Fibroblast of lung (primary cell): ENCODE data around the gene TWNK. TPM values are rescaled to one million over a fixed set of nuclear protein-coding genes. Genes with fewer than 3 reads are reported as not detected.

ENCODE experiments used
- DNase-seq, 2 donors: peaks; one replicate each; pipeline versions ENCODE4 v3.0.0 to v3.0.0-alpha.2; 2010; ENCODE audit warnings: low read depth in 2 of 2
- H2AFZ ChIP-seq: 2 replicates; pipeline ENCODE4 v1.5.1; 2012; ENCODE audit warnings: low read length, control low read depth, inconsistent platforms
- H3K27ac ChIP-seq: 2 replicates; pipeline ENCODE4 v1.5.1; 2011; ENCODE audit warnings: low read length, control low read depth; ENCODE audit not compliant: insufficient read depth
- H3K27me3 ChIP-seq: 2 replicates; pipeline ENCODE4 v1.5.1; 2011; ENCODE audit warnings: mild to moderate bottlenecking, low read length; ENCODE audit not compliant: control insufficient read depth, insufficient read depth
- H3K36me3 ChIP-seq: 2 replicates; pipeline ENCODE4 v1.5.1; 2011; ENCODE audit warnings: low read length; ENCODE audit not compliant: control insufficient read depth, insufficient read depth
- H3K4me1 ChIP-seq: 2 replicates; pipeline ENCODE4 v1.5.1; 2011; ENCODE audit warnings: low read length; ENCODE audit not compliant: control insufficient read depth, insufficient read depth; ENCODE audit errors: extremely low read depth
- H3K4me2 ChIP-seq: 2 replicates; pipeline ENCODE4 v1.5.1; 2011; ENCODE audit warnings: low read length, control low read depth; ENCODE audit not compliant: insufficient read depth; ENCODE audit errors: extremely low read depth
- H3K4me3 ChIP-seq, 4 experiments: fragments of 200-600 bp in 1 of 4; sonication (generic) in 1 of 4; replicated peaks in 1 of 4; 2 replicates each; pipeline ENCODE4 v1.5.1; 2011 to 2016; ENCODE audit warnings: low read length in 4 of 4, low read depth in 3 of 4, mild to moderate bottlenecking in 3 of 4, control low read depth in 2 of 4, inconsistent platforms in 1 of 4, mixed read lengths in 1 of 4; ENCODE audit not compliant: insufficient read depth in 1 of 4; ENCODE audit errors: control extremely low read depth in 1 of 4
- H3K79me2 ChIP-seq: 2 replicates; pipeline ENCODE4 v1.5.1; 2012; ENCODE audit warnings: mild to moderate bottlenecking, low read length, inconsistent platforms; ENCODE audit not compliant: control insufficient read depth, insufficient read depth
- H3K9ac ChIP-seq: 2 replicates; pipeline ENCODE4 v1.5.1; 2011; ENCODE audit warnings: mild to moderate bottlenecking, low read length, control low read depth; ENCODE audit not compliant: insufficient read depth
- H3K9me3 ChIP-seq: 2 replicates; pipeline ENCODE4 v1.5.1; 2012; ENCODE audit warnings: low read depth, low read length; ENCODE audit not compliant: control insufficient read depth, insufficient read depth
- H4K20me1 ChIP-seq: 2 replicates; pipeline ENCODE4 v1.5.1; 2011; ENCODE audit warnings: low read length; ENCODE audit not compliant: control insufficient read depth, insufficient read depth; ENCODE audit errors: extremely low read depth
- EZH2 ChIP-seq: IDR thresholded peaks from 2 replicates; pipeline ENCODE4 v1.5.1; 2012; ENCODE audit warnings: low read length, control low read depth, mild to moderate bottlenecking; ENCODE audit errors: missing control alignments
- polyA plus RNA-seq, 2 donors: library from polyadenylated mRNA; depleted of rRNA in 1 of 2; stranded (reverse) in 1 of 2; unstranded in 1 of 2; fragments of >200 nt; gene quantifications; 2 replicates each; pipeline ENCODE4 v1.2.1, GENCODE V29; 2011 to 2012; ENCODE audit warnings: missing spikeins in 1 of 2
- total RNA-seq: library from RNA; depleted of rRNA; stranded (reverse); fragments of >200 nt; gene quantifications from 2 replicates; pipeline ENCODE4 v1.2.1, GENCODE V29; 2014
- TF ChIP-seq, protein P1 (sequence below), 2 donors: IDR thresholded peaks in 1 of 2; conservative IDR thresholded peaks in 1 of 2; 1 replicate in 1 of 2; 2 replicates in 1 of 2; pipeline ENCODE4 v1.5.1; 2011 to 2012; ENCODE audit warnings: low read length in 2 of 2, control low read depth in 1 of 2, inconsistent platforms in 1 of 2, low read depth in 1 of 2, mild to moderate bottlenecking in 1 of 2

The TWNK gene
- total and polyA plus RNA-seq, 2 donors (not counting 1 experiment from before 2014, with no cell fraction given): 3.8 to 6.1 TPM

DNA sequence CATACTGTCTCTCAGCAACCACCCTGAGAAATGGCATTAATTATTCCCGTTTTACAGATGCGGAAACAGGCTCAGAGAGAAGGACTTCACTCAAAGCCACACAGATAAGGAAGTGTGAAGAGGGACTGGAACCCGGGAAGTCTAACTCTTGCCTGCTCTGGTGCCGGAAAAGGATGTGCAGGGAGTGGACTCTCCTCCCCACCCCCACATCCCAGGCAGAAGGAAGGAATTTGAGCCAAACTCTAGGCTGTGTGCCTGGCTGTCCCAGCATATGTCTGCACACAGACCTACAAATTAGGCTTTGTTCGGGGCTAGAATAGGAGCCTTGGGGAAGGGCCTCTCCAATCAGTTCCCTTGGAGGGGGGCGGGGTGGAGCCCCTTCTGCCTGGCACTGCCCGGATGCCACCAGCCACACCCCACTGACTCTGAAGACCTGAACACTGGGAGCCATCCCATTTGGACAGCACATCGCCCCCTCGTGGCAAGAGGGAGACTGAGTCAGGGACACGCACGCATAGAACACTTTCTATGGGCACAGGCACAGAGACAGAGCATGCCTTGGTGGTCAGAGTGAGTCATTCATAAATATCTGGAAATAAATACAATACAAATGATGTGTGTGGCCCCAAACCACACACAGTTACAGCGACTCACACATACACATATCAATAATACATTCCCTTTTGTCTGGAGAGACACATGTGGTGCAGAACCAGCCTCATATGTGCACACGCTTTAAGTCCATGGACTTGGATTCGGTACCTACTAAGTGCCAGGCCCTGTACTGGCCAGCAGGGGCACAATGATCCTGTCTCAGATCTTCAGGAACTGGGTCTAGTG is 25.4 kb downstream of the TWNK start:
- Histone ChIP-seq H3K4me3 (no peak overlapping the region), H3K9ac (no peak overlapping the region), H2AFZ (no peak overlapping the region)

GRCh38 chr10:101013365-101013825 is 26.1 kb downstream of the TWNK start:
- no peak overlapping the region for H2AFZ ChIP-seq
- peak overlapping the region; percentile 46 for H3K27ac ChIP-seq
- H3K4me2 ChIP-seq: no peak overlapping the region
- no peaks in the 10 kb centered on the region for H4K20me1 ChIP-seq
- no peaks in the 10 kb centered on the region for H3K36me3 ChIP-seq
- no peaks in the 10 kb centered on the region for H3K9me3 ChIP-seq
- H3K79me2 ChIP-seq: no peaks in the 10 kb centered on the region
- no peaks in the 10 kb centered on the region for H3K27me3 ChIP-seq
- no peak overlapping the region for H3K9ac ChIP-seq
- DNase-seq: no peak
- no peak for TF ChIP-seq EZH2
- TF ChIP-seq, protein P1, sequence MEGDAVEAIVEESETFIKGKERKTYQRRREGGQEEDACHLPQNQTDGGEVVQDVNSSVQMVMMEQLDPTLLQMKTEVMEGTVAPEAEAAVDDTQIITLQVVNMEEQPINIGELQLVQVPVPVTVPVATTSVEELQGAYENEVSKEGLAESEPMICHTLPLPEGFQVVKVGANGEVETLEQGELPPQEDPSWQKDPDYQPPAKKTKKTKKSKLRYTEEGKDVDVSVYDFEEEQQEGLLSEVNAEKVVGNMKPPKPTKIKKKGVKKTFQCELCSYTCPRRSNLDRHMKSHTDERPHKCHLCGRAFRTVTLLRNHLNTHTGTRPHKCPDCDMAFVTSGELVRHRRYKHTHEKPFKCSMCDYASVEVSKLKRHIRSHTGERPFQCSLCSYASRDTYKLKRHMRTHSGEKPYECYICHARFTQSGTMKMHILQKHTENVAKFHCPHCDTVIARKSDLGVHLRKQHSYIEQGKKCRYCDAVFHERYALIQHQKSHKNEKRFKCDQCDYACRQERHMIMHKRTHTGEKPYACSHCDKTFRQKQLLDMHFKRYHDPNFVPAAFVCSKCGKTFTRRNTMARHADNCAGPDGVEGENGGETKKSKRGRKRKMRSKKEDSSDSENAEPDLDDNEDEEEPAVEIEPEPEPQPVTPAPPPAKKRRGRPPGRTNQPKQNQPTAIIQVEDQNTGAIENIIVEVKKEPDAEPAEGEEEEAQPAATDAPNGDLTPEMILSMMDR (conservative IDR thresholded peaks at IDR 0.05 in 1 of 2, IDR thresholded peaks at IDR 0.05 in 1 of 2; ENCODE audit: low read depth in 1 of 2, low read length in 2 of 2): no peak
- no peak overlapping the region for H3K4me3 ChIP-seq
- peaks cover 22% of the 10 kb centered on the region for H3K4me1 ChIP-seq

More for the DNA sequence above, 25.4 kb downstream of the TWNK start:
- Histone ChIP-seq H3K4me1 (peaks cover 25% of the 10 kb centered on the region), H4K20me1 (no peaks in the 10 kb centered on the region), H3K9me3 (no peaks in the 10 kb centered on the region), H3K36me3 (peaks cover 4% of the 10 kb centered on the region), H3K27ac (peak overlapping the region; percentile 46), H3K4me2 (no peak overlapping the region), H3K27me3 (no peaks in the 10 kb centered on the region), H3K79me2 (no peaks in the 10 kb centered on the region)
- TF ChIP-seq EZH2: no peak
- TF ChIP-seq, protein P1 (conservative IDR thresholded peaks at IDR 0.05 in 1 of 2, IDR thresholded peaks at IDR 0.05 in 1 of 2; ENCODE audit: low read depth in 1 of 2, low read length in 2 of 2): peak; percentile 75
- peak; percentile 91 to 93 for DNase-seq

DNA sequence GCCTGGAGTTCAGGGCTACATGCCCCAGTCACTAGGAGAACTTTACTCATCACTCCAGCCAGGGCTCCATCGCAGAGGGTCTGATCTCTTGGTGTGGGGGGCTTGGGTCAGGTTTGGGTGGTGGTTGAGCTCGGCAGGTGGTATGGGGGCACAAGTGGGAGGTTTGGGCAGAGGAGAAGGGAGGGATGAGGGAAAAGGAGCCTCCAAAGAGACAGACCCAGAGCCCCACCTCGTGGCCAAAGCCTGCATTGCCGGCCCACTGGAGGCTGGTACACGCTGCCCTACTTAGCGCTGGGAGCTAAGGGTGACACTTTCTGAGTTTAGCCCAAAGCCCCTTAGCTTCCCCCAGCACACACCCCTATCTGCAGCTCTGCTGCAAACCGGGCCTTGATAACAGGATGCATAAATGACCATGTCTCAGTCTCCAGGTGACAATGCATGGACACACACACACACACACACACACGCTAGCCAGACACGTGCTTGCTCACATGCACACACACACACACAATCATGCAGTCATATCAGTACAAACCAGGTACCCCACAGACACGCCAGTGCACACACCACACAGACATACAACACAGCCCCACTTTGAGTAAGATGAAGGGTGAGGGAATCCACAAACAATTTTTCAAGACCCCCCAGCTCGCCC is 27.0 kb downstream of the TWNK start:
- peak; percentile 48 to 67 for DNase-seq
- H3K27me3 ChIP-seq: no peaks in the 10 kb centered on the region
- H3K4me2 ChIP-seq: no peak overlapping the region
- no peak overlapping the region for H2AFZ ChIP-seq
- H3K79me2 ChIP-seq: no peaks in the 10 kb centered on the region
- TF ChIP-seq, protein P1 (conservative IDR thresholded peaks at IDR 0.05 in 1 of 2, IDR thresholded peaks at IDR 0.05 in 1 of 2; ENCODE audit: low read depth in 1 of 2, low read length in 2 of 2): peak; percentile 93 to 97
- no peak for TF ChIP-seq EZH2
- no peaks in the 10 kb centered on the region for H4K20me1 ChIP-seq
- no peak overlapping the region for H3K27ac ChIP-seq
- no peaks in the 10 kb centered on the region for H3K9me3 ChIP-seq
- H3K4me3 ChIP-seq: no peak overlapping the region
- peaks cover 26% of the 10 kb centered on the region for H3K4me1 ChIP-seq
- H3K36me3 ChIP-seq: no peaks in the 10 kb centered on the region
- H3K9ac ChIP-seq: no peak overlapping the region
